SK-N-SH (cell line): ENCODE data around the gene GAGE12J. TPM values are rescaled to one million over a fixed set of nuclear protein-coding genes. Genes with fewer than 3 reads are reported as not detected.
"Not testable (repeated sequence)": the region's sequence is repeated elsewhere in the genome, so short reads cannot be mapped to it uniquely, and the experiment has no call there.

Experiments
- CTCF ChIA-PET: fragments of 300-600, 350-600 bp; formaldehyde crosslinking; extraction: SDS; loops from one replicate; lab custom pipeline; 2021; lab: Yijun Ruan, JAX
- POLR2A ChIA-PET: fragments of 350-600 bp; sonication (Branson Sonifier 250); formaldehyde crosslinking; extraction: SDS; loops from one replicate; lab custom pipeline; 2020; ENCODE audit warnings: antibody characterized with exemption, inconsistent platforms; lab: Yijun Ruan, JAX
- DNase-seq: peaks from one replicate; pipeline ENCODE4 v3.0.0; 2012
- H2AFZ ChIP-seq: fragments of 200-600 bp; sonication (generic); 2 replicates; pipeline ENCODE4 v1.8.1; 2016; ENCODE audit warnings: antibody characterized with exemption, mild to moderate bottlenecking, low read depth
- H3F3A ChIP-seq: fragments of 200-600 bp; sonication (generic); replicated peaks from 2 replicates; pipeline ENCODE3; 2016; ENCODE audit warnings: antibody characterized with exemption, mild to moderate bottlenecking; ENCODE audit not compliant: insufficient read depth
- H3K27ac ChIP-seq, 2 experiments: fragments of 200-500 bp in 1 of 2; fragments of 200-600 bp in 1 of 2; sonication (Bioruptor generic) in 1 of 2; sonication (generic), shearing (Covaris generic) in 1 of 2; 2 replicates each; pipeline versions ENCODE4 v1.5.1 to v1.6.1; 2014 to 2016; ENCODE audit warnings: low read depth in 2 of 2, inconsistent platforms in 1 of 2, low read length in 1 of 2, mild to moderate bottlenecking in 1 of 2, mixed read lengths in 1 of 2
- H3K27me3 ChIP-seq: fragments of 200-600 bp; sonication (generic), shearing (Covaris generic); 2 replicates; pipeline ENCODE4 v1.6.1; 2016; ENCODE audit warnings: mixed run types; ENCODE audit not compliant: insufficient read depth
- H3K36me3 ChIP-seq, 2 experiments: fragments of 200-500 bp in 1 of 2; fragments of 200-600 bp in 1 of 2; sonication (Bioruptor generic) in 1 of 2; sonication (generic) in 1 of 2; replicated peaks in 1 of 2; 2 replicates each; pipeline versions ENCODE3 to v1.5.1; 2014 to 2016; ENCODE audit warnings: low read length in 1 of 2, mild to moderate bottlenecking in 1 of 2; ENCODE audit not compliant: insufficient read depth in 2 of 2, control insufficient read depth in 1 of 2
- H3K4me1 ChIP-seq, 2 experiments: fragments of 200-500 bp in 1 of 2; fragments of 200-600 bp in 1 of 2; sonication (Bioruptor generic) in 1 of 2; sonication (generic), shearing (Covaris generic) in 1 of 2; 2 replicates each; pipeline versions ENCODE4 v1.5.1 to v1.6.1; 2014 to 2016; ENCODE audit warnings: low read depth in 1 of 2, low read length in 1 of 2, mixed run types in 1 of 2; ENCODE audit not compliant: insufficient read depth in 2 of 2, control insufficient read depth in 1 of 2
- H3K4me2 ChIP-seq: fragments of 200-600 bp; sonication (generic), shearing (Covaris generic); 2 replicates; pipeline ENCODE4 v1.6.1; 2017; ENCODE audit warnings: mixed run types
- H3K4me3 ChIP-seq, 2 experiments: fragments of 200-500 bp in 1 of 2; fragments of 200-600 bp in 1 of 2; sonication (Bioruptor generic) in 1 of 2; sonication (generic), shearing (Covaris generic) in 1 of 2; 2 replicates each; pipeline versions ENCODE4 v1.5.1 to v1.8.1; 2014 to 2016; ENCODE audit warnings: low read depth in 2 of 2, inconsistent platforms in 1 of 2, low read length in 1 of 2, mild to moderate bottlenecking in 1 of 2, mixed read lengths in 1 of 2, moderate library complexity in 1 of 2
- H3K79me2 ChIP-seq: fragments of 200-600 bp; sonication (generic); 2 replicates; pipeline ENCODE4 v1.8.1; 2017; ENCODE audit warnings: mild to moderate bottlenecking; ENCODE audit not compliant: insufficient read depth
- H3K9ac ChIP-seq: fragments of 200-600 bp; sonication (generic); 2 replicates; pipeline ENCODE4 v1.6.1; 2017; ENCODE audit warnings: mixed run types
- H3K9me2 ChIP-seq: fragments of 200-600 bp; sonication (generic); 2 replicates; pipeline ENCODE4 v1.6.1; 2017; ENCODE audit warnings: mixed run types
- H3K9me3 ChIP-seq: fragments of 200-600 bp; sonication (generic); 2 replicates; pipeline ENCODE4 v1.6.1; 2017; ENCODE audit warnings: mixed run types, mild to moderate bottlenecking, moderate library complexity
- H4K20me1 ChIP-seq: fragments of 200-600 bp; sonication (generic); 2 replicates; pipeline ENCODE4 v1.6.1; 2017; ENCODE audit warnings: mild to moderate bottlenecking, mixed run types; ENCODE audit not compliant: insufficient read depth
- WGBS: methylation state at CpG from one replicate; pipeline ENCODE4 v1.1.6; 2017; ENCODE audit warnings: low lambda C conversion rate; 5-methylcytosine and 5-hydroxymethylcytosine counted together
- polyA plus RNA-seq, 3 experiments: library from polyadenylated mRNA; depleted of rRNA; stranded (reverse); fragments of >200 nt; gene quantifications; 2 replicates each; pipeline ENCODE4 v1.2.3, GENCODE V29; 2012

Gene GAGE12J
- polyA plus RNA-seq, 1 of the 3 experiments (the other 2 are of a cell fraction): not detected

DNA sequence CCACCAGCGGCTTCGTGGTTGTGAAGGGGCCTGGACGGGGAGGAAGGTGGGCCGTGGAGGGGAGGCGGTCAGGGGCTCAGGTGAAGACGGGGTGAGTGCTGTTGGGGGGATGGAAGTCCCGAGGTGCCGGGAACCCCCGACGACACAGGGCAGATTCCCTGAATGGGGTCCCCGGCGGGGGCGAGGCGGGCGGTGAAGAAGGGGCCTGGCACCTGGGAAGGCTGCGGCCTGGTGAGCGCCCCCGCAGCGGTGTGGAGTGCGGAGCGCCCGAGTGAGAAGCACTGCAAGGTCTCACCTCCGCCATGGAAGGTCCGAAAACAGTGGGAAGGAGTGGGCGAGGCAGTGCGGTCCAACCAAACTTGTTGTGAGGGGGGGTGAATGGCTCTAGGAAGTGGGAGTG lies 10.0 kb downstream of the GAGE12J start:
- H3K4me3 ChIP-seq, H3K27ac ChIP-seq, H3K9me2 ChIP-seq, H3K27me3 ChIP-seq, H3K79me2 ChIP-seq, H3F3A ChIP-seq, H3K4me2 ChIP-seq, H3K9ac ChIP-seq, H4K20me1 ChIP-seq, POLR2A ChIA-PET, H3K4me1 ChIP-seq, H2AFZ ChIP-seq, DNase-seq, H3K36me3 ChIP-seq, H3K9me3 ChIP-seq, CTCF ChIA-PET: not testable (repeated sequence)
- no CpG with 5 or more reads among the region's 26 CpGs for WGBS

DNA sequence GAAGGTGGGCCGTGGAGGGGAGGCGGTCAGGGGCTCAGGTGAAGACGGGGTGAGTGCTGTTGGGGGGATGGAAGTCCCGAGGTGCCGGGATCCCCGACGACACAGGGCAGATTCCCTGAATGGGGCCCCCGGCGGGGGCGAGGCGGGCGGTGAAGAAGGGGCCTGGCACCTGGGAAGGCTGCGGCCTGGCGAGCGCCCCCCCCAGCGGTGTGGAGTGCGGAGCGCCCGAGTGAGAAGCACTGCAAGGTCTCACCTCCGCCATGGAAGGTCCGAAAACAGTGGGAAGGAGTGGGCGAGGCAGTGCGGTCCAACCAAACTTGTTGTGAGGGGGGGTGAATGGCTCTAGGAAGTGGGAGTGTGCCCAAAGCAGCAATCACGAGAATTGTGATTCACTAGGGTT lies 19.6 kb downstream of the GAGE12J start:
- H3K4me1 ChIP-seq, H3K9me3 ChIP-seq, H4K20me1 ChIP-seq, H2AFZ ChIP-seq, H3K79me2 ChIP-seq, H3F3A ChIP-seq, H3K36me3 ChIP-seq, H3K4me3 ChIP-seq, H3K27ac ChIP-seq, H3K9ac ChIP-seq, CTCF ChIA-PET, POLR2A ChIA-PET, DNase-seq, H3K4me2 ChIP-seq, H3K9me2 ChIP-seq: not testable (repeated sequence)
- peaks cover 13% of the 10 kb centered on the region; the same call in 1 of the 2 replicates for H3K27me3 ChIP-seq
- WGBS: 45% methylated on average over 16 of the region's 24 CpGs

DNA sequence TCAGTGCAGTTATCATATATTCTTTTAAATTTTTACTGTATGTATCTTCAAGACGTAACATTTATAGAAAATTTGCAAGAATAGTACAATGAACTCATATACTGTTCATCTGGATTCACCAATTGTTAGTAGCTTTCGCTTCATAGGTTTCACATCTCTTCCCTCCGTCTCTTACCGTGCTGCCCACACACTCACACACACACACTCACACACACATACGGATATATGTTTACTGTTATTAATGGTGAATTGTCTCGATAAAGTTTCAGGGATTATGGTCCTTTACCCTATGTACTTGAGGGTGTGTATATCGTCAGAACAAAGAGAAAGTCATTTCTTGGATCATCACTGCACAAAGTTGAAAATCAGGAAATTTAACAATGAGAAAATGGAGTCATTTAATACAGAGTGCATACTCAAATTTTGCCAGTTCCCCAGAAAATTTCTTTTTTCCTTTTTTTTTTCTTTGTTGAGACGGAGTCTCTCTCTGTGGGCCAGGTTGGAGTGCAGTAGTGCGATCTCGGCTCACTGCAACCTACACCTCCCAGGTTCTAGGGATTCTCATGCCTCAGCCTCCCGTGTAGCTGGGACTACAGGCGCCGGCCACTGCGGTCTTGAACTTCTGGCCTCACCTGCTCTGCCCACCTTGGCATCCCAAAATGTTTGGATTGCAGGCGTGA lies 22.8 kb downstream of the GAGE12J start:
- H3K9me2 ChIP-seq, H3K4me2 ChIP-seq, H4K20me1 ChIP-seq, DNase-seq, H3K9ac ChIP-seq, H3K9me3 ChIP-seq, H3K4me3 ChIP-seq, H3K4me1 ChIP-seq, H2AFZ ChIP-seq, H3K27ac ChIP-seq, POLR2A ChIA-PET, H3K79me2 ChIP-seq, CTCF ChIA-PET, H3K36me3 ChIP-seq, H3F3A ChIP-seq: not testable (repeated sequence)
- peaks cover 12% of the 10 kb centered on the region; the same call in 1 of the 2 replicates for H3K27me3 ChIP-seq
- WGBS: 22% methylated on average over 14 of the region's 15 CpGs

DNA sequence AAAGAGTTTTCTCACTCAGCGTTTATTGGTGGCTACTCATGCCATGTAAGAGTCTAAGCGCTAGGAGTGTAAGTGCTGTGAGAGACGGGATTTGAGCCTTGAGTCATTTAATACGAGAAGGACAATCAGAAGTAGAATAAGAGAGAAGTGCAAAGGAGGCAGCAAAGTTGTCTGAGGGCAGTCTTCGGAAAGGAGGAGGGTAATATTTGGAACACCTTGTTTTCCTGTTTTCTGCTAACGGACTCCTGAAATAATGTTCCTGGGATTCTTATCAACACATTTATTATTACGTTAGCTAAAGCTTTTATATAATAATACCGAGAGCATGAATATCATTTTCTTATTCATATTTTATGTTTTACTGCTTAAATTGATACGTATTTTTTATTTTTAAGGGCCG lies 23.6 kb downstream of the GAGE12J start:
- H3K27me3 ChIP-seq, CTCF ChIA-PET, H3K9me2 ChIP-seq, H2AFZ ChIP-seq, H3K27ac ChIP-seq, H3K4me2 ChIP-seq, H4K20me1 ChIP-seq, H3K9ac ChIP-seq, H3K4me3 ChIP-seq, H3K4me1 ChIP-seq, H3K9me3 ChIP-seq, H3K36me3 ChIP-seq, H3K79me2 ChIP-seq, POLR2A ChIA-PET, DNase-seq, H3F3A ChIP-seq: not testable (repeated sequence)
- WGBS: 8% methylated on average over 9 of the region's 10 CpGs

DNA sequence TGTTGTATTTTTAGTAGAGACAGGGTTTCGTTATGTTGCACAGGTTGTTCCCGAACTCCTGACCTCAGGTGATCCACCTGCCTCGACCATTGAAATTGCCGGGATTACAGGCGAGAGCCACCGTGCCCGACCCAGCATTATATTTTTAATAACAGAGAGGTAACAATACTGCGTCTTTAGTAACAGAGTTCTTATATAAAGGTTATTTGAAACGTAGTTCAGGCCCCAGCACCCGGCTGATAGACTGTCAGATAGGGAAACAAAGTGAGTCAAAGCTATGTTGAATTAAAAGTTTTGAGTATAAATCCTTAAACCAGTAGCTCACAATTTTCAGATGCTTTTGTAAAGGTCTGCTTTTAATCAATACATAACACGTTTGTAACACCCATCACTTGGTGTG lies 24.3 kb downstream of the GAGE12J start:
- H3F3A ChIP-seq, H3K9me2 ChIP-seq, H3K27ac ChIP-seq, H3K9me3 ChIP-seq, H3K4me3 ChIP-seq, POLR2A ChIA-PET, H3K4me2 ChIP-seq, H2AFZ ChIP-seq, H4K20me1 ChIP-seq, H3K9ac ChIP-seq, H3K4me1 ChIP-seq, H3K36me3 ChIP-seq, DNase-seq, H3K79me2 ChIP-seq, CTCF ChIA-PET, H3K27me3 ChIP-seq: not testable (repeated sequence)
- 19% methylated on average over 11 of the region's 11 CpGs for WGBS

Other genes starting within 250 kb of the GAGE12J start
- 67.6 and 91.9 TPM in 2 replicates for gene PRAF2, start 248.0 kb upstream of the GAGE12J start, polyA plus RNA-seq (2012; rRNA removed)
- gene WDR45, start 242.2 kb upstream of the GAGE12J start, polyA plus RNA-seq (2012; rRNA removed): 108 and 129 TPM in 2 replicates
- 33.6 and 36.7 TPM in 2 replicates for gene GPKOW, start 198.3 kb upstream of the GAGE12J start, polyA plus RNA-seq (2012; rRNA removed)
- gene MAGIX, start 159.3 kb upstream of the GAGE12J start, polyA plus RNA-seq (2012; rRNA removed): 0.78 and 1.1 TPM in 2 replicates
- gene PLP2, start 150.1 kb upstream of the GAGE12J start, polyA plus RNA-seq (2012; rRNA removed): 95.7 and 146 TPM in 2 replicates
- 0.07 TPM in 1 of 2 replicates, not detected in the other for gene PRICKLE3, start 135.7 kb upstream of the GAGE12J start, polyA plus RNA-seq (2012; rRNA removed)
- 0.76 and 0.93 TPM in 2 replicates for gene SYP, start 121.8 kb upstream of the GAGE12J start, polyA plus RNA-seq (2012; rRNA removed)
- gene CACNA1F, start 88.7 kb upstream of the GAGE12J start, polyA plus RNA-seq (2012; rRNA removed): not detected in 2 replicates
- gene CCDC22, start 86.6 kb upstream of the GAGE12J start, polyA plus RNA-seq (2012; rRNA removed): 7.5 TPM in 2 replicates
- gene FOXP3, start 57.3 kb upstream of the GAGE12J start, polyA plus RNA-seq (2012; rRNA removed): 0.12 TPM in 1 of 2 replicates, not detected in the other
- 4.2 and 6.2 TPM in 2 replicates for gene PPP1R3F, start 52.2 kb upstream of the GAGE12J start, polyA plus RNA-seq (2012; rRNA removed)
- gene GAGE10, start 18.4 kb upstream of the GAGE12J start, polyA plus RNA-seq (2012; rRNA removed): not detected in 2 replicates
- gene GAGE13, start 9.5 kb downstream of the GAGE12J start, polyA plus RNA-seq (2012; rRNA removed): not detected in 2 replicates
- gene GAGE12C, start 210.1 kb downstream of the GAGE12J start, polyA plus RNA-seq (2012; rRNA removed): not detected in 2 replicates
- gene GAGE12D, start 219.7 kb downstream of the GAGE12J start, polyA plus RNA-seq (2012; rRNA removed): not detected in 2 replicates
- gene GAGE12E, start 229.3 kb downstream of the GAGE12J start, polyA plus RNA-seq (2012; rRNA removed): not detected in 2 replicates
- gene GAGE12F, start 238.8 kb downstream of the GAGE12J start, polyA plus RNA-seq (2012; rRNA removed): not detected in 2 replicates
- gene GAGE12G, start 248.4 kb downstream of the GAGE12J start, polyA plus RNA-seq (2012; rRNA removed): not detected in 2 replicates